ENCODE data around the gene CLECL1.

Gene CLECL1

DNA sequence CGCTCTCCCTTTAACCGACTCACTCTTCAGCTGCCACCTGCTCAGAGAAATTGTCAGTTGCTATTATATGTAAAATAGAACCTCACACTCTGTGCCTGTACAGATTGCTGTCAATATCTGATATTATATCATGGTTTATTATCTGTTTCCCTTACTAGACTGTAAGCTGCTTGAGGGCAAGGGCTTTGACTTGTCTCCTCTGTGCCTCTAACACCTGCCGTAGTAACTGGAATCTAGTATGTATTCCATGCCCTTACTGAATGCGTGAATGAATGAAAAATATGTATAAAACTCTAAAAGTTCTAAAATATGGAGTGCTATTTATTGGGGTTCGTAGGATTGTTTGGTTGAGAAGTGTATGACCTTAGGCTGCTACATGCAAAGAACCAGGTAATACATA is 29.5 kb upstream of the CLECL1 start:
- H3K4me3 ChIP-seq (ENCODE audit: low read depth, low read length), result no peak overlapping the region
- no peak for DNase-seq
- H3K27me3 ChIP-seq, result peaks cover 34% of the 10 kb centered on the region
- no peaks in the 10 kb centered on the region for H3K36me3 ChIP-seq
- TF ChIP-seq, protein P1, sequence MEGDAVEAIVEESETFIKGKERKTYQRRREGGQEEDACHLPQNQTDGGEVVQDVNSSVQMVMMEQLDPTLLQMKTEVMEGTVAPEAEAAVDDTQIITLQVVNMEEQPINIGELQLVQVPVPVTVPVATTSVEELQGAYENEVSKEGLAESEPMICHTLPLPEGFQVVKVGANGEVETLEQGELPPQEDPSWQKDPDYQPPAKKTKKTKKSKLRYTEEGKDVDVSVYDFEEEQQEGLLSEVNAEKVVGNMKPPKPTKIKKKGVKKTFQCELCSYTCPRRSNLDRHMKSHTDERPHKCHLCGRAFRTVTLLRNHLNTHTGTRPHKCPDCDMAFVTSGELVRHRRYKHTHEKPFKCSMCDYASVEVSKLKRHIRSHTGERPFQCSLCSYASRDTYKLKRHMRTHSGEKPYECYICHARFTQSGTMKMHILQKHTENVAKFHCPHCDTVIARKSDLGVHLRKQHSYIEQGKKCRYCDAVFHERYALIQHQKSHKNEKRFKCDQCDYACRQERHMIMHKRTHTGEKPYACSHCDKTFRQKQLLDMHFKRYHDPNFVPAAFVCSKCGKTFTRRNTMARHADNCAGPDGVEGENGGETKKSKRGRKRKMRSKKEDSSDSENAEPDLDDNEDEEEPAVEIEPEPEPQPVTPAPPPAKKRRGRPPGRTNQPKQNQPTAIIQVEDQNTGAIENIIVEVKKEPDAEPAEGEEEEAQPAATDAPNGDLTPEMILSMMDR (IDR thresholded peaks at IDR 0.05; ENCODE audit: low read depth, low read length), result no peak
- no peaks in the 10 kb centered on the region for H3K4me1 ChIP-seq
- H3K9me3 ChIP-seq, result no peaks in the 10 kb centered on the region

DNA sequence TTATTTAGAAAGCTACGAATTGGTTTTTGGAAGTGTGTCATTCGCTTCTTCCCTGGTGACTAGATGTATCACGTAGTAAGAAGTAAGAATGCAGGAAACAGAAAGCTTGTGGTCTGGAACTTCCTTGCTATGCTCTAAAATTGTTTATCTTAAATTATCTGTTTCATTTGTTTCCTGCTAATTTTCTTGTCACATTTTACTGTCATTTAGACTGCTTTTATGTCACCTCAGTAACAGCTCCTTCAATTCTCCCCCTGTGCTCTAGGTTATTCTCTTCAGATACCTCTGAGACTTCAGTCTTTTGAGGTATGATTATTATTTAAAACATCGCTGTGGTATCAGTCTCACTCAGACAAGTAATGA is 28.5 kb upstream of the CLECL1 start:
- no peak for DNase-seq
- no peaks in the 10 kb centered on the region for H3K4me1 ChIP-seq
- no peaks in the 10 kb centered on the region for H3K36me3 ChIP-seq
- no peaks in the 10 kb centered on the region for H3K9me3 ChIP-seq
- peaks cover 41% of the 10 kb centered on the region for H3K27me3 ChIP-seq
- TF ChIP-seq, protein P1 (IDR thresholded peaks at IDR 0.05; ENCODE audit: low read depth, low read length), result no peak
- H3K4me3 ChIP-seq (ENCODE audit: low read depth, low read length), result no peak overlapping the region

DNA sequence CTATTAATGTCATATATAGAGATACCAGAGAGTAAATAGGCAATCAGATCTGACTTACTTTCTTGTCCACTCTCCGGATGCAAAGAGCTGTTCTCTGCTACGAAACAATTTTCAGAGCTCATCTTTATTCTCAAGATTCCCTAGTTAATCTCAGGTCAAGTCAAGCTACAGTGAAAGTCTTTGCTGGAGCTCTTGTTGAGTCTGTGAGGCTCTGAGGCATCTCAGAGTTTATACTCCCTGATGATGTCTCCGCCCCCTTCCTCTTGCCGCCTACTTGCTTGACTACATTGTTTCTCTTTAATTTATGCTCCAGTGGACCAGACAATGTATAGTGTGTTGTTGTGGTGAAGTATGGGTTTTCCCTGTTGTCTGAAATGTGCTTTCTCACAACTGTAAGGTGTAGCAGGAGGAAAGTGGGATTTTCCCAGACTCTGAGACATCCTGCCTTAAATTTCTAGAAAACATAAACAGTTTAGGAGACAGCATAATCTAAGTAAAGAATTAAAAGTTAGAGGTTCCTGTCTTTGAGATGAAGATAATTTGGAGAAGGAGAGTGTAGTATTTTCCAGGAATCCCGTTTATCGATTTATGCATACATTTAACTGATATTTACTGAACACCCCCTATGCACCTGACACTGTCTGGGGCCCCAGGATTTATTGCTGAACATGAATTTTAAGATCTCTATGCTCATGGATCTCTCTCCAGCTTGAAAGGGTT is 28.0 kb upstream of the CLECL1 start, which contains the start of gene CD69:
TSS of gene CD69 (minus strand) at position 203 of the 720 bp plus-strand sequence. CDS start at position 122, 81 bp downstream.
- Histone ChIP-seq H3K9me3 (no peaks in the 10 kb centered on the region), H3K4me3 (ENCODE audit: low read depth, low read length) (no peak within 1 kb of the TSS), H3K36me3 (no peaks in the 10 kb centered on the region), H3K27me3 (peaks cover 41% of the 10 kb centered on the region), H3K4me1 (no peaks in the 10 kb centered on the region)
- TF ChIP-seq, protein P1 (IDR thresholded peaks at IDR 0.05; ENCODE audit: low read depth, low read length), result no peak
- DNase-seq, result no peak

DNA sequence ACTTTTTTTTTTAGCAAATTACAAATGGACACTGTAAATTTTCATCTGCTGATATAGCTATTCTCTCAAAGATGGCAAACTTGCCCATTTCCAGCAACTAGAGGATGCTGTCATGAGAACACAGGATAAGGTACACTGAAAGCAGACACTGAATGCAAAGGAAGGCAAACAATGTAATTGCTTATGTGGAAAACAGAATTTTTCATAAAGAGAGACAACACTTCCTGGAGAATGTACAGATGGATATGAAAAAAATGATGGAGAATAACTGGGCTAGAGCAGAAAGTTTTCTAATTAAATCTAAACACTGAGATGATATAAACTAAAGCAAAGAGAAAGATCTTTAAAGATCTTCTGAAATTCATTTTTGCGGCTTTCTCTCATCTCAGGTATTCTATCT is 27.2 kb upstream of the CLECL1 start:
- DNase-seq, result no peak
- no peaks in the 10 kb centered on the region for H3K9me3 ChIP-seq
- H3K4me1 ChIP-seq, result no peaks in the 10 kb centered on the region
- TF ChIP-seq, protein P1 (IDR thresholded peaks at IDR 0.05; ENCODE audit: low read depth, low read length), result no peak
- H3K27me3 ChIP-seq, result peaks cover 42% of the 10 kb centered on the region
- no peaks in the 10 kb centered on the region for H3K36me3 ChIP-seq
- H3K4me3 ChIP-seq (ENCODE audit: low read depth, low read length), result no peak overlapping the region

DNA sequence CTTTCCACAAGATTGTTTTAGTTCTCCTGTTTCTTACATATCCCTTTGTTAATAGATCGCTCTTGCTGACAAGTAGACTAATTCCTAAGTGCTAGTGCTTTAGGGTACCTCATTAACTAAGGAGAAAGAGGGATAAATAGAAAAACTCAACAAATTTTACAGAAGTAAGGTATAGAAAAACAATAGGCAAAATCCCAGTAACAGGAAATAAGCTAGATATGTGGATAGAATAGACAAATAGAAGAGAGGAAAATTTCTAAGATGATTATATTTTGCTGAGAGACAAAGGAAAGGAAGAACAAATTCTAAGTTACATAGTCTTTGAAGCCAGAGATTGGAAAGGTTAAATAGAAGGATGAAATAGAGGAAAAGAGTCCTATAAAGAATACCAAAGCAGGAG is 26.8 kb upstream of the CLECL1 start:
- no peaks in the 10 kb centered on the region for H3K9me3 ChIP-seq
- no peak overlapping the region for H3K4me3 ChIP-seq (ENCODE audit: low read depth, low read length)
- no peak for DNase-seq
- H3K27me3 ChIP-seq, result peaks cover 46% of the 10 kb centered on the region
- no peaks in the 10 kb centered on the region for H3K4me1 ChIP-seq
- TF ChIP-seq, protein P1 (IDR thresholded peaks at IDR 0.05; ENCODE audit: low read depth, low read length), result no peak
- no peaks in the 10 kb centered on the region for H3K36me3 ChIP-seq

DNA sequence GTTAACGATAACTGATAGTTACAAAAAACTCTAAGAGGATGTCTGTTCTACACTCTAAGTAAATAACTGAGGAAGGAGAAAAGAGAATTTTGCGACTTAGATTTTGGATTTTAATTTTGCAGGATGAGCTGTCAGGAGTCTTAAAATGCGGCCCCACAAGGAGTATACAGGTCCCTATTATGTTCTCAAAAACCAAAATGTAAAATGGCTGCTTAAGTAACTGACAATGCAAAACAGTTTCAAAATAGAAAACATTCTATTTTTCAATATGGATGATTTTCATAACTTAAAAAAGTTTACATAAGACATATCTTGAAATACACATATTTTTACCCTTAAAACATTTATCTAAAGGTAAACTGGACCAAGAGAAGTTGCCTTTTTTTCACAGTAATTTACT is 25.2 kb upstream of the CLECL1 start:
- DNase-seq, result no peak
- no peaks in the 10 kb centered on the region for H3K9me3 ChIP-seq
- H3K36me3 ChIP-seq, result no peaks in the 10 kb centered on the region
- H3K27me3 ChIP-seq, result peaks cover 60% of the 10 kb centered on the region
- no peak overlapping the region for H3K4me3 ChIP-seq (ENCODE audit: low read depth, low read length)
- no peaks in the 10 kb centered on the region for H3K4me1 ChIP-seq
- TF ChIP-seq, protein P1 (IDR thresholded peaks at IDR 0.05; ENCODE audit: low read depth, low read length), result no peak
